GM21576 (cell line): ENCODE data around the gene BAD.

ENCODE experiments used
- ATAC-seq: cut with Tn5 transposase; IDR thresholded peaks from one replicate; pipeline ENCODE4 v1.9.1; 2021; ENCODE audit warnings: mild to moderate bottlenecking, moderate library complexity; ENCODE audit not compliant: unreplicated experiment

The BAD gene

DNA sequence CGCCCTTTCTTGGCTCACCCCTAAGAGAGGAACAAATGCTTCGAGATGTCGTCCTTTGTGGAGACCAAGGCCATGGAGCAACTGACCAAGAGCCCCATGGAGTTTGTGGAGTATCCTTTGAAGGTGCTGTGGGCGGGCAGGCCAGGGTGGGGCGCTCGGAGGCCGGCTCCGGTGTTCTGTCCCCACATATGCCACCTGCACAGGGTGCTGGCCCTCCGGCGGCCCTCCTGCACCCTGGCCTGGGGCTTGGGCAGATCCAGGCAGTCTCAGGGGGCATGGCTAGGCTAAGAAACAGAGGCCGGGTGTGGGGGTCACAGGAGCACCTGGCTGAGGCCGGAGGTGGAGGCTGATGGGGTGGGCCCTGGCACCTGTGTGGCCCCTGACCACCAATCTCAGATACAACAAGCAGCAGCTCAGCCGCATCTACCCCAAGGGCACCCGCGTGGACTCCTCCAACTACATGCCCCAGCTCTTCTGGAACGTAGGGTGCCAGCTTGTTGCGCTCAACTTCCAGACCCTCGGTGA is 22.8 kb downstream of the BAD start:
- no peak for ATAC-seq

GRCh38 chr11:64260147-64260708 is 24.2 kb downstream of the BAD start:
- ATAC-seq, result no peak

DNA sequence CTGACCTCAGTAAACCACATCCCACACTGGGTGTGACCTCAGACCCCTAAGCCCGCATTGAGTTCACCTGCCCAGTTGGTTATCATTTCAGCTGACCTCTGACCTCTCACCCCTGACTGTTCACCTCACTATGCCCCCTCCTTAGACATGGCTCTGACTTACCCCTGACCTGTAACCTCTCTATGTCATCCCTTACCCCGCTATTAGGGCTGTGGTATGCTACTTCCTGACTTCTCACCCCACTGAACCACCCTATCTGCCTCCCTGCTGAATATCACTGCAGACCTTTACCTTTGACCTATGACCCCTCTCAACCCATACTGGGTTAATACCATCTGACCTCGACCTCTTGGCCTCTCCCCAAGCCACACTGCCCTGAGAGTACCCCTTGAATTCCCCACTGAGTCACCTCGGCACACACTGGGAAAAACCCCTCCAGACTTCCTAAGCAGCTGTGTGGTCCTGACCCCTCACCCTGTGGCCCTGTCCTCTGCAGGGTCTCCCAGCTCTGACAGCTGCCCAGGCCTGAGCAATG is 24.9 kb downstream of the BAD start:
- ATAC-seq, result no peak

DNA sequence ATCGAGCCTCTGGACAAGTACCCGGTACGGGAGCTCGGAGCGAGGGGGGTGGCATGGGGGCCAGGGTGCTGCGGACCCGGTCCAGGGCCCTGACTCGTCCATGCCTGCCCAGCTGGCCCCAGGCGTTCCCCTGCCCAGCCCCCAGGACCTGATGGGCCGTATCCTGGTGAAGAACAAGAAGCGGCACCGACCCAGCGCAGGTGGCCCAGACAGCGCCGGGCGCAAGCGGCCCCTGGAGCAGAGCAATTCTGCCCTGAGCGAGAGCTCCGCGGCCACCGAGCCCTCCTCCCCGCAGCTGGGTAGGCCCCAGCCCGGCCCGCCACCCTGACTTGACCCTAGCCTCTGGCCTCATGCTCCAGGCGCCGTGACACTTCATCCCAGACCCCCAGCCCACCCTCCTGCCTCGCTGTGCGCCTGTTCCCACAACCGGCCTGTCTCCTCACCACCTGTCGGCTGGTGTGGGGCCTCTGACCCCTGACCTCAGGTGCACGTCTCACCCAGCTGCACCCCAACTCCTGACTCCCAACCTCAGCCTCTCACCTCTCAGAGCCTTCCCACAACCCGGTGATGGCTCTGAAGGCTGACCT is 25.4 kb downstream of the BAD start:
- no peak for ATAC-seq

- ATAC-seq, result no peak
These were observed 26.1 kb downstream of the BAD start for GRCh38 chr11:64258356-64258755.

- no peak for ATAC-seq
These were observed 28.2 kb downstream of the BAD start for GRCh38 chr11:64256300-64256699.

DNA sequence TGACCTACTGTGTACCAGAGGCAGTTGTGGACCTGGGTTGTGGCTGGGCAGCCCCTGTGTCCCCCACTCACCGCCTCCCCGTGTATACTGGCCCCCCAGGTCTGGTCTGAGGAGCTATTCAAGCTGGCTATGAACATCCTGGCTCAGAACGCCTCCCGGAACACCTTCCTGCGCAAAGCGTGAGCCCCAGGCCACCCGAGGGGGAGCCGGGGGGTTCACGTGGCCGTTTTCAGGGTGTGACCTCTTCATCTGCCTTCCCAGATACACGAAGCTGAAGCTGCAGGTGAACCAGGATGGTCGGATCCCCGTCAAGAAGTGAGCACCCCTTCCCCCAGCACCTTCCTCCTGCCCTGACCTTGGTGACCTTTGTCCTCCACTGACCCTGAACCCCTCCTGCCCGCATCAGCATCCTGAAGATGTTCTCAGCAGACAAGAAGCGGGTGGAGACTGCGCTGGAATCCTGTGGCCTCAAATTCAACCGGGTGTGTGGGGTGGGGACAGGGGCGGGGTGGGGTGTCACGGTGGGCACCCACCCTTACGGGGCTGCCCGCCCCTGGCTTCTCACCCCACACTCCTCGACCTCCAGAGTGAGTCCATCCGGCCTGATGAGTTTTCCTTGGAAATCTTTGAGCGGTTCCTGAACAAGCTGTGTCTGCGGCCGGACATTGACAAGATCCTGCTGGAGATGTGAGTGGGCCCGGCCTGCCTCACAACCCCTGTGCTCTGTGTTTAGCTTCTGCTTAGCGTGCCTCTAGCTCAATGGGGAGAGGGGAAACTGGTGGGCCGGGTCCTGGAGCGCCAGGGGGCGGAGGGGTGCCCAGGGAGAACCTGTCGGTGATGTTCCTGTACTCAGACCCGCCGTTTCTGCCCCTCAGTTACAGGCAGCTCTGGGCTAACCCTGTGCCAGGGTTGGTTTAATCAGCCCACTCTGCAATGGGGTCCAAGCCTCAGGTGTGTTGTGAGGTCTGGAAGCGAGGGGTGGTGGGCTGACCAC is 29.0 kb downstream of the BAD start:
- no peak for ATAC-seq

DNA sequence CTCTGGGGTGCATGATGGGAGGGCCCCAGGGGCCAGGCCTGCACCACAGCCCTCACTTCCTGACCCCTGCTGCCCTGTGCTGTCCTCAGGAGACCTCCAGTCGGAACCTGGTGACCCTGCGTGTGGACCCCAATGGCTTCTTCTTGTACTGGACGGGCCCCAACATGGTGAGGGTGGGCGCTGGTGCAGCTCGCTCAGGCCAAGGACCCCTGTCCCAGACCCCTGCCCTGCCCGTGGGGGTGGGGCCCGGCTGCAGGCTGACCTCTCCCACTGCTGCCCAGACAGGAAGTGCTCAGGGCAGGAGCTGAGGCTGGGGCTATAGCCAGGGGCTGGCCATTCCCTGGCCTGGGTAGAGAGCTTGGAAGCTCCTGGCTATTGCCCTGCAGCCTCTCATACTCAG is 30.1 kb downstream of the BAD start:
- ATAC-seq, result no peak

DNA sequence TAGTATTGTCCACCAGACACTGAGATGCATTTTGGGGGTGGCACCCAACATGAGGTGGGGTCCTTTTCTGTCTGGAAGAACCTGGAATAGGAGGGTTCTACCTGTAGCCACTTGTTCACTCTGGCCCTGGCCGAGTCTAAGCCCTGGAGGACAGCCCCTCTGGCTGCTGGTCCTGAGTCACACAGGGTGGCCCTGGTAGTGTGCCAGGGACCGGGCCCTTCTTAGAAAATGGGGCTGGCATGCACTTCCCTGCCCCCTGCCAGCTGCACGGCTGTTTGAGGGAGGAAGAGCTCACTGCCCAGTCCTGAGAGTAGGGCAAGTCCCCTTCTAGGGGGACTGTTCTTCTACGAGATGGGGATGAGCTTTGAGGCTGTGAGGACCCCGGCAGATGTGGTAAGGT is 31.0 kb downstream of the BAD start:
- ATAC-seq, result no peak

DNA sequence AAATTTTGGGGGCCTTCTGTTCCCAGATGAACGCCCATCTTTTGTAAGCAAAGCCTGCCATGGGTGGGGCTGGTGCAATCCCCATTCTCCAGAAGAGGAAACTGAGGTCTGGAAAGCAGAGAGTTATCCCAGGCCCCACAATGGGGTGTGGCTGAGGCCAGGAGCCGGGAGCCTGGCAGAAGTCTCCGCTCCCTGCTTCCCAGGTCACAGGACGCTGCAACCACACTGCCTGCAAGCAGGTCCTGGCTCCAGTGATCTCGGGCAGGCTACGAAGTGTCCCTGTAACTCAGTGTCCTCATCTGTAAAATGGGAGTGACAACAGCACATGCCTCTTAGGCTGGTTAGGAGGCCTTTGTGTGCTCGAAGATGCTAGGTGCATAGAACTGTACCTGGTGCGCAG is 31.4 kb downstream of the BAD start:
- no peak for ATAC-seq

DNA sequence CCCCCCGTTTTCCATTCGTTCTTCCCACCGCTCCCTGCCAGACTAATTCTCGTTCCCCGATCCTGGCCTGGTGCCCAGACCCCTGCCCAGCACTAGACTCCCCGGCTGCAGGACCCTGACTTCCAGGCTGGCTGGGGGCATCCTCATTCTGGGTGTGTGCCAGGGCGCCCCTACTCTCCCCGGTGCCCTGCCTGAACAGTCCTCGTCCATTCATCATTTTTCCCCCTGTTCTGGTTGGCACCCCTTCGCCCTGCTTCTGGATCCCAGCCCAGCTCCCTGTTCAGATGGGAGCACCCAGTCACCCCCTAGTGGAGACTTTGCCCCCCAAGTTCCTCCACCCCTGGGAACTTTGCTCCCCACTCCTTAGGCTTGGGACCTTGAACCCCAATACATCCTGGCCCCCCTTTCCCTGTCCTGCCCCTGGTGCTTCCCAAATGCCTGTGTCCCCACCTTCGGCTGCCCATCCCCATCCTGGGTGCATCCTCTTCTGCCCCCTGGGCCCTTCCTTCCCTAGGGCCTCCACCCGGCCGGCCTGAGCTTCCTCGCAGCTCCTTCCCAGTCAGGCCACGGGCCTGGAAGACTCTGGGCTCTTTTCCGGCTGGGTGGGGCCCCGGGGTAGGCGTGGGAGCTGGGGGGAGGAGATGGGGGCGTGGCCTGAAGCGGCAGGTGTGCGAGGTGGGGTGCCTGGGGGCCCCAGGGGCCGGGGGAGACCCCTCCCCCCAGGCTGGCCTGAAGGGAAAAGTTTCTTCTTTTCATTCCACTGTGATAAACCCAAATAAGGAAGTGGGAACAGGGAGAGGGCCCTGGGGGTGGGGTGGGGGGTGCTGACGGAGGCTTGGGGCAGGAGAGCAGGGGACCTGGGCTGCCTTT is 32.2 kb downstream of the BAD start:
- ATAC-seq, result no peak

DNA sequence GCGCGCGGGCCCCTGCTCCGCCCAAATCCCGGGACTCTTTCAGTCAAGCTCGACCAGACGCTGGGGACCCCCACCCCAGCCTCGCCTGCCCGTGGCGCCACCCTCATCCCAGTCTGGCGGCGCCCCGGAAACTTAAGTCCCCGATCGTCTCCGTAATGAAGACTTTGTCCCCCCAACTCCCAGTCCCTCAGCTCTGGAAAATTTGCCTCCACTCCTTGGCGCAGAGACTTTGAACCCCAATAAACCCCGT is 32.8 kb downstream of the BAD start:
- no peak for ATAC-seq

GRCh38 chr11:64251016-64251752 is 33.3 kb downstream of the BAD start, which contains the start of gene PLCB3:
Gene PLCB3, plus strand, starts transcription at chr11:64251530. Its CDS starts 120 bp downstream, at chr11:64251650.
- peak; percentile 41 for ATAC-seq

DNA sequence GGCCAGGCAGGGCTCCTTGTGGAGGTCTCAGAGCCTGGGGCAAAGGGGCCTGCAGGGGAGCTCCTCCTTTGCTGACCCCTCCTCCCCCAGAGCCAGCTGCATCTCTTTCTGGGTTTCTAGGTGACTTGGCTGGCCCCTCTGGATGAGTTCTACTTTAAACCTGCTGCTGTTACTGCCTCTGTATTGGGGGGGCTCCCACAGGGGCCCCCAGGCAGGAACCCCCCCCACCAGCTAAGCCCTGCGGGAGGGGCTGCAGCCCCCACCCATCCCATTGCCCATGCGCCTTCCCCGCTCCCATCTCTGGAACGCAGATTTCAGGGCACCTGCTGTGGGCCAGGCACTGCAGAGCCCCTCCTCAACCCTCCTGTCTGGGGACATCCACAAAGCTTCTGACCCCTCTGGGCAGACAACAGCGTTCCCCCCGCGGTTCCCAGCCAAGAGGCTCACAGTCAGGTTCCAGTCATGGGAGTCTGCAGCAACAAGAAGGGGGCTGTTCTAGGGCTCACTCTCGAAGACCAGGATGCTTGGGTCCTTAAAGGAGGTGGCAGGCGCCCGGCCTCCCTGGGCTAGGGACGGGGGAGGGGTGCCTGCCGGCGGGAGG is 34.0 kb downstream of the BAD start:
- no peak for ATAC-seq

GRCh38 chr11:64249563-64250414 is 34.7 kb downstream of the BAD start:
- ATAC-seq, result no peak

GRCh38 chr11:64249038-64249437 is 35.4 kb downstream of the BAD start:
- ATAC-seq, result no peak

DNA sequence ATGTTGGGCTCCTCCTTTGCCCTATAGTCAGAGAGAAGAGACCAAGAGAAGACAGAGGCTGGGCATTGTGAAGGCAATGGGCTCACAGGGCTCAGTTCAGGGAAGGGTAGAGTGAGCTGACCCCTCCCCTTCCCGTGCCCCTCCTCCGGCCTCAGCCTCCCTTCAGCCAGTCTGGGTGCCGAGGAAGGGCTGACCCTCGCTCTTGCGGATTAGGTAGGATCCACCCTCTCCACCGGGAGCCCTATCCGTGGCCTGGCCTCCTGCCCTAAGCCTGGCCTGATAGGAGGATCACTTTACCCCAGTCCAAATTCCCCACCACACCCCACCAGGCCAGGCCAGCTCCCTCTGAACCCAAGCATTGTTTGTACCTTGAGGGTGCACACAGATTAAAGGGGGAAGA is 35.9 kb downstream of the BAD start:
- no peak for ATAC-seq

DNA sequence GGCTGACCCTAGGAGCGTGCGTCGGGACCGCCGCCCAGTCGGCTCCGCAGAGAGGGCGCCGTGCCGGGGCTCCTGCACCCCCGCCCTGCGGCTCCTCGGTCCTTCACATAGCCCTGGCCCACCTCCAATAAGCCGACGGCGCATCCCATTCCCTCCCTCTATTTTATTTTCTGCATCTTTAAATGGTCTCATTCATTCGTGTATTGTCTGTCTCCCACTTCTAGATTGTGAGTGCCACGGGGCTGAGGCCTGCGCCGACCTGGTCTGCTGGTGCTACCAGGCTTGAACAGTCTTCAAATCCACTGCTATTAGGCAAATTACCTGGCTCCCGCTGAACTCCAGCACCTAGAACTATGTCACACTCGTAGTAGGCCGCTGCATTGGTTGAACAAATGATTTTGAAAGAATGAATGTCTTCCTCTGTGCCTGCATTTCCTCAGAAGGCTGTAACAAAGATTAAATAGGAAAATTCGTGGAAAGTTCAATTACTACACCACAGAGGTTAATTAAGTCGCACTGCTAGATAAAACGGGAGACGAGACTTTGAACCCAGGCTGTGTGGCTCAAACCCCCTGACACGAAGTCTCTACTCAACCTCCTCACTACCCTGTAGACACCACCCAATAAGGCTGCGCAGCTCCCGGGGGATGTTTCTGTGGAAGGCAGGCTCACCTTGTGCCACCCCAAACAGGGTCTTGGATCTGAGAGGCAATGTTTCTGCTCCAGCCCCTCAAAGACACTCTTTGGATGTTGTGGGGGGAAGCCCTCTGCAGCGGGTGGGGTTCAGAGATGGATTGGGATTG is 36.5 kb downstream of the BAD start:
- ATAC-seq, result no peak
